Gastroesophageal sphincter (tissue), 3 donors: Measurements from ENCODE around the gene TSPAN11.

Experiments
- CTCF ChIP-seq, 4 experiments: fragments of 200-600 bp in 2 of 4; fragments of 450-650 bp in 2 of 4; sonication (generic) in 1 of 4; IDR thresholded peaks; one replicate each; pipeline ENCODE4 v1.5.1; 2017 to 2019; ENCODE audit warnings: antibody characterized with exemption in 4 of 4, mild to moderate bottlenecking in 2 of 4, moderate library complexity in 2 of 4
- POLR2AphosphoS5 ChIP-seq: sonication (generic); formaldehyde crosslinking; IDR thresholded peaks from one replicate; pipeline ENCODE4 v1.6.1; 2017; ENCODE audit warnings: antibody characterized with exemption

GRCh38 chr12:30898846-30899245 lies 27.7 kb upstream of the TSPAN11 start:
- TF ChIP-seq CTCF (IDR thresholded peaks at IDR 0.05) (no peak), POLR2AphosphoS5 (no peak)
